Measurements from ENCODE around the gene XRCC3. TPM values are rescaled to one million over a fixed set of nuclear protein-coding genes. Genes with fewer than 3 reads are reported as not detected.

Gene XRCC3
- total RNA-seq, 1 donor from 2014 or later = 5.2 TPM

GRCh38 chr14:103730490-103731035 lies 15.3 kb upstream of the XRCC3 start:
- Histone ChIP-seq H3K79me2 (ENCODE audit: insufficient read depth, low read length) (peaks cover 16% of the 10 kb centered on the region), H4K20me1 (ENCODE audit: insufficient read depth, low read length) (peaks cover 64% of the 10 kb centered on the region), H3K9ac (ENCODE audit: low read length) (no peak overlapping the region), H3K4me1 (ENCODE audit: insufficient read depth, low read length) (no peaks in the 10 kb centered on the region), H3K36me3 (ENCODE audit: insufficient read depth, low read length) (peaks cover 16% of the 10 kb centered on the region), H3K4me2 (ENCODE audit: low read length) (no peak overlapping the region), H3K9me3 (ENCODE audit: insufficient read depth, low read depth, low read length) (no peaks in the 10 kb centered on the region), H2AFZ (ENCODE audit: low read depth, low read length) (no peak overlapping the region), H3K27ac (ENCODE audit: low read depth, low read length) (no peak overlapping the region), H3K27me3 (ENCODE audit: insufficient read depth, low read length) (no peaks in the 10 kb centered on the region), H3K4me3 (ENCODE audit: insufficient read depth, low read depth, low read length) (no peak overlapping the region)
- no peaks in the 10 kb centered on the region for H3K9me3 Mint-ChIP-seq (ENCODE audit: unreplicated experiment)
- no peak overlapping the region for H3K27ac Mint-ChIP-seq (ENCODE audit: unreplicated experiment)
- peaks cover 26% of the 10 kb centered on the region for H3K36me3 Mint-ChIP-seq (ENCODE audit: low read depth, unreplicated experiment)
- TF ChIP-seq EZH2 (IDR thresholded peaks at IDR 0.05; ENCODE audit: insufficient read depth, low read length) (no peak), CTCF (IDR thresholded peaks at IDR 0.05; ENCODE audit: insufficient read depth, low read depth, low read length) (no peak)
- peak; percentile 33 for DNase-seq (ENCODE audit: low read depth)
- H3K27me3 Mint-ChIP-seq (ENCODE audit: low read depth, unreplicated experiment) = no peaks in the 10 kb centered on the region
- no peak overlapping the region for H3K4me3 Mint-ChIP-seq (ENCODE audit: unreplicated experiment)
- peaks cover 2% of the 10 kb centered on the region for H3K4me1 Mint-ChIP-seq (ENCODE audit: low read depth, unreplicated experiment)
- no peak for FAIRE-seq

GRCh38 chr14:103729496-103730448 lies 14.5 kb upstream of the XRCC3 start:
- Histone ChIP-seq H2AFZ (ENCODE audit: low read depth, low read length) (no peak overlapping the region), H3K4me2 (ENCODE audit: low read length) (no peak overlapping the region), H3K27me3 (ENCODE audit: insufficient read depth, low read length) (no peaks in the 10 kb centered on the region), H3K4me3 (ENCODE audit: insufficient read depth, low read depth, low read length) (no peak overlapping the region), H3K79me2 (ENCODE audit: insufficient read depth, low read length) (peaks cover 24% of the 10 kb centered on the region), H3K27ac (ENCODE audit: low read depth, low read length) (no peak overlapping the region), H3K36me3 (ENCODE audit: insufficient read depth, low read length) (peaks cover 16% of the 10 kb centered on the region), H3K9me3 (ENCODE audit: insufficient read depth, low read depth, low read length) (no peaks in the 10 kb centered on the region), H4K20me1 (ENCODE audit: insufficient read depth, low read length) (peaks cover 66% of the 10 kb centered on the region), H3K4me1 (ENCODE audit: insufficient read depth, low read length) (no peaks in the 10 kb centered on the region), H3K9ac (ENCODE audit: low read length) (no peak overlapping the region)
- no peak overlapping the region for H3K27ac Mint-ChIP-seq (ENCODE audit: unreplicated experiment)
- FAIRE-seq (no peak), DNase-seq (ENCODE audit: low read depth) (no peak)
- no peaks in the 10 kb centered on the region for H3K27me3 Mint-ChIP-seq (ENCODE audit: low read depth, unreplicated experiment)
- peaks cover 2% of the 10 kb centered on the region for H3K4me1 Mint-ChIP-seq (ENCODE audit: low read depth, unreplicated experiment)
- no peak overlapping the region for H3K4me3 Mint-ChIP-seq (ENCODE audit: unreplicated experiment)
- peaks cover 26% of the 10 kb centered on the region for H3K36me3 Mint-ChIP-seq (ENCODE audit: low read depth, unreplicated experiment)
- TF ChIP-seq CTCF (IDR thresholded peaks at IDR 0.05; ENCODE audit: insufficient read depth, low read depth, low read length) (no peak), EZH2 (IDR thresholded peaks at IDR 0.05; ENCODE audit: insufficient read depth, low read length) (no peak)
- H3K9me3 Mint-ChIP-seq (ENCODE audit: unreplicated experiment) = no peaks in the 10 kb centered on the region
